Body of pancreas (tissue), 4 donors: ENCODE results near the gene SFR1.

Source experiments
- CTCF ChIP-seq, 7 experiments: fragments of 450-650 bp in 4 of 7; fragments of 200-600 bp in 3 of 7; sonication (generic) in 3 of 7; IDR thresholded peaks; one replicate each; pipeline ENCODE4 v1.5.1; 2016 to 2019; ENCODE audit warnings: antibody characterized with exemption in 7 of 7
- POLR2A ChIP-seq, 3 donors: fragments of 450-650 bp; IDR thresholded peaks; one replicate each; pipeline ENCODE4 v1.6.1; 2016; ENCODE audit warnings: antibody characterized with exemption in 3 of 3, mild to moderate bottlenecking in 2 of 3

DNA sequence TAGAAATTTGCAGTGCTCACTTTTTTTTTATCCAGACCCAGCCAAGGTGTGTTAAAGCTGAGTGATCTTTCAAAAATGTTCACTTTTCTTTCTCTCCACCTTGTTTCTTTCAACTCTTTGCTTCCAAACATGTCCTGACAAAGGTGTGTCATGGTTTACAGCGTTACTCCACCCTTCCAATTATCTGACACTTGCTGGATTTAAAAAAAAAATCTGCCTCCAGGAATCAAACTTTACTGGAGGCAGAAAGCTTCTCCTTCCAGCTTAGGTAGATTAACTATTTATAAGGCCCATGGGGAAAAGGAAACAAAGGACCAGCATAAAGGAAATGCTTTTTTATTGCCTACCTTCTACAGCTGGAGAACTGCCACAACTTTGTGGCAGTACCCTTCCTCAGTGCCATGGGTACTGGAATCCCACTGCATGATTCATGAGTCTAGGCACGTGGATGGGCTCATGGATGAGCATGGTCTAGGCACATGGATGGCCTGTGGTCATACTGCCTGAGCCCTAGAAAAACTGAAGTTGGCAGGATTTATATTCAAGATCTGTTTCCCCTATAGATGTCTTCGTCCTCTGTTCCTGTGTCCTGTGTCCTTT is 36.1 kb upstream of the SFR1 start, which contains the start of gene COL17A1:
- no peak for TF ChIP-seq CTCF (IDR thresholded peaks at IDR 0.05)
- TF ChIP-seq POLR2A (IDR thresholded peaks at IDR 0.05) = no peak
